IMR-90 (cell line): ENCODE data around the gene TTC39B. TPM values are rescaled to one million over a fixed set of nuclear protein-coding genes. Genes with fewer than 3 reads are reported as not detected.

Experiments used
- ATAC-seq: fragments of 200-7000 bp; cut with Tn5 transposase; 2 replicates; pipeline ENCODE4 v1.9.1; 2020; ENCODE audit warnings: low read depth, mild to moderate bottlenecking, moderate library complexity
- BruUV-seq: library from RNA; stranded (reverse); fragments of 400-500 nt; replicated peaks from 2 replicates; lab custom pipeline; 2021; lab: Mats Ljungman, UMichigan
- CTCF ChIA-PET: fragments of 300-600 bp; formaldehyde crosslinking; extraction: SDS; loops from one replicate; lab custom pipeline; 2021; ENCODE audit warnings: antibody characterized with exemption; lab: Yijun Ruan, JAX
- POLR2A ChIA-PET: fragments of 300-600 bp; sonication (Branson Sonifier 250); formaldehyde crosslinking; loops from one replicate; lab custom pipeline; 2022; ENCODE audit warnings: antibody characterized with exemption; ENCODE audit not compliant: unreplicated experiment; lab: Charles Lee
- DNase-seq: peaks from one replicate; pipeline ENCODE4 v3.0.0; 2013
- H2AFZ ChIP-seq: replicated peaks from 2 replicates; pipeline ENCODE3; 2013; ENCODE audit warnings: low read length, mild to moderate bottlenecking; ENCODE audit not compliant: poor library complexity
- H2AK5ac ChIP-seq: 2 replicates; pipeline ENCODE4 v1.6.1; 2013; ENCODE audit warnings: low read depth, low read length, inconsistent platforms
- H2AK9ac ChIP-seq: replicated peaks from 2 replicates; pipeline ENCODE3; 2013; ENCODE audit warnings: mild to moderate bottlenecking, low read depth, low read length, moderate library complexity; ENCODE audit not compliant: poor library complexity
- H2BK120ac ChIP-seq: 2 replicates; pipeline ENCODE4 v1.6.1; 2013; ENCODE audit warnings: low read depth, low read length, inconsistent platforms
- H2BK15ac ChIP-seq: 3 replicates; pipeline ENCODE4 v1.6.1; 2013; ENCODE audit warnings: low read depth, low read length, inconsistent platforms
- H2BK20ac ChIP-seq: 2 replicates; pipeline ENCODE4 v1.6.1; 2013; ENCODE audit warnings: low read depth, mild to moderate bottlenecking, inconsistent platforms, low read length, moderate library complexity
- H2BK5ac ChIP-seq: 2 replicates; pipeline ENCODE4 v1.6.1; 2013; ENCODE audit warnings: mild to moderate bottlenecking, low read depth, low read length, inconsistent platforms; ENCODE audit not compliant: poor library complexity, severe bottlenecking
- H3K14ac ChIP-seq: replicated peaks from 2 replicates; pipeline ENCODE4 v1.6.1; 2013; ENCODE audit warnings: low read depth, low read length, inconsistent platforms
- H3K18ac ChIP-seq: 2 replicates; pipeline ENCODE4 v1.6.1; 2013; ENCODE audit warnings: low read depth, low read length, control low read depth
- H3K23ac ChIP-seq: 2 replicates; pipeline ENCODE4 v1.6.1; 2013; ENCODE audit warnings: low read depth, low read length, inconsistent platforms
- H3K27ac ChIP-seq: 2 replicates; pipeline ENCODE4 v1.5.1; 2013; ENCODE audit warnings: mild to moderate bottlenecking, control low read depth, low read length; ENCODE audit not compliant: insufficient read depth
- H3K27me3 ChIP-seq: 2 replicates; pipeline ENCODE4 v1.6.1; 2013; ENCODE audit warnings: low read length; ENCODE audit not compliant: control insufficient read depth, insufficient read depth
- H3K36me3 ChIP-seq: 2 replicates; pipeline ENCODE4 v1.6.1; 2013; ENCODE audit warnings: low read length, mixed read lengths; ENCODE audit not compliant: control insufficient read depth, insufficient read depth
- H3K4ac ChIP-seq: 2 replicates; pipeline ENCODE4 v1.6.1; 2013; ENCODE audit warnings: low read depth, low read length, inconsistent platforms
- H3K4me1 ChIP-seq: 2 replicates; pipeline ENCODE4 v1.6.1; 2013; ENCODE audit warnings: low read length, mixed read lengths; ENCODE audit not compliant: control insufficient read depth, insufficient read depth
- H3K4me2 ChIP-seq: 2 replicates; pipeline ENCODE4 v1.6.1; 2013; ENCODE audit warnings: low read depth, mild to moderate bottlenecking, control low read depth, low read length, moderate library complexity
- H3K4me3 ChIP-seq: 2 replicates; pipeline ENCODE4 v1.5.1; 2013; ENCODE audit warnings: low read depth, mild to moderate bottlenecking, control low read depth, low read length, moderate library complexity; ENCODE audit not compliant: insufficient read depth
- H3K56ac ChIP-seq: 2 replicates; pipeline ENCODE4 v1.6.1; 2013; ENCODE audit warnings: low read length, inconsistent platforms; ENCODE audit not compliant: insufficient read depth; ENCODE audit errors: extremely low read depth
- H3K79me1 ChIP-seq, 2 experiments: 2 replicates each; pipeline ENCODE4 v1.6.1; 2013; ENCODE audit warnings: low read length in 2 of 2, inconsistent platforms in 1 of 2, low read depth in 1 of 2
- H3K9ac ChIP-seq: 2 replicates; pipeline ENCODE4 v1.6.1; 2013; ENCODE audit warnings: low read depth, low read length, control low read depth
- H3K9me1 ChIP-seq: 2 replicates; pipeline ENCODE4 v1.6.1; 2013; ENCODE audit warnings: low read length, inconsistent platforms; ENCODE audit not compliant: insufficient read depth
- H3K9me3 ChIP-seq: 2 replicates; pipeline ENCODE4 v1.6.1; 2013; ENCODE audit warnings: low read length; ENCODE audit not compliant: control insufficient read depth, insufficient read depth
- H4K20me1 ChIP-seq: 2 replicates; pipeline ENCODE4 v1.6.1; 2013; ENCODE audit warnings: low read length, inconsistent platforms; ENCODE audit not compliant: insufficient read depth
- H4K5ac ChIP-seq: 2 replicates; pipeline ENCODE4 v1.6.1; 2013; ENCODE audit warnings: mild to moderate bottlenecking, low read depth, low read length, control low read depth
- H4K8ac ChIP-seq, 2 experiments: 2 replicates each; pipeline ENCODE4 v1.6.1; 2013; ENCODE audit warnings: low read depth in 2 of 2, low read length in 2 of 2, control low read depth in 1 of 2, inconsistent platforms in 1 of 2
- H4K91ac ChIP-seq: 2 replicates; pipeline ENCODE4 v1.6.1; 2013; ENCODE audit warnings: low read depth, low read length, inconsistent platforms; ENCODE audit not compliant: insufficient read depth
- BHLHE40 ChIP-seq: fragments of 150-350 bp; IDR thresholded peaks from 2 replicates; pipeline ENCODE4 v1.6.1; 2016; ENCODE audit warnings: mild to moderate bottlenecking, low read depth, low read length
- MAZ ChIP-seq: IDR thresholded peaks from 2 replicates; pipeline ENCODE4 v1.6.1; 2012; ENCODE audit warnings: low read depth, mild to moderate bottlenecking, low read length, improper control_type of control experiment, moderate library complexity, borderline replicate concordance
- POLR2A ChIP-seq: IDR thresholded peaks from 2 replicates; pipeline ENCODE4 v1.6.1; 2012; ENCODE audit warnings: mild to moderate bottlenecking, low read depth, low read length
- RFX5 ChIP-seq: IDR thresholded peaks from 2 replicates; pipeline ENCODE4 v1.8.0; 2012; ENCODE audit warnings: low read depth, mild to moderate bottlenecking, low read length, moderate library complexity
- WGBS, 2 experiments: methylation state at CpG; one replicate each; pipeline versions ENCODE4 v1.1.5 to v1.1.7; 2013; ENCODE audit warnings: missing lambda C conversion rate in 2 of 2; ENCODE audit not compliant: insufficient read length in 1 of 2; ENCODE audit errors: extremely low coverage in 2 of 2; 5-methylcytosine and 5-hydroxymethylcytosine counted together
- dilution Hi-C: fragments of 300-500 bp; cut with HindIII; formaldehyde crosslinking; loops from one replicate; pipeline ENCODE4 v1.14.3; 2018; ENCODE audit warnings: low sequenced_read_pairs; ENCODE audit not compliant: unreplicated experiment
- in situ Hi-C: fragments of 300-500 bp; cut with MboI; formaldehyde crosslinking; loops from 3 replicates; pipeline ENCODE4 v1.14.3; 2019; ENCODE audit warnings: low sequenced_read_pairs, inconsistent platforms, mixed read lengths
- intact Hi-C: fragments of 100-400 bp; cut with micrococcal nuclease; formaldehyde crosslinking; loops from 2 replicates; pipeline ENCODE4 v1.10.0; 2022
- polyA plus RNA-seq, 3 experiments: library from polyadenylated mRNA; depleted of rRNA; stranded (reverse); fragments of >200 nt; gene quantifications; 2 replicates each; pipeline ENCODE4 v1.2.3, GENCODE V29; 2012; ENCODE audit warnings: low replicate concordance in 1 of 3
- total RNA-seq: library from RNA; depleted of rRNA; stranded (reverse); fragments of >200 nt; gene quantifications from 2 replicates; pipeline ENCODE4 v1.2.3, GENCODE V29; 2012

TTC39B gene
- total and polyA plus RNA-seq, 2 of the 4 experiments (the other 2 are of a cell fraction): 2.5 to 12.2 TPM

DNA sequence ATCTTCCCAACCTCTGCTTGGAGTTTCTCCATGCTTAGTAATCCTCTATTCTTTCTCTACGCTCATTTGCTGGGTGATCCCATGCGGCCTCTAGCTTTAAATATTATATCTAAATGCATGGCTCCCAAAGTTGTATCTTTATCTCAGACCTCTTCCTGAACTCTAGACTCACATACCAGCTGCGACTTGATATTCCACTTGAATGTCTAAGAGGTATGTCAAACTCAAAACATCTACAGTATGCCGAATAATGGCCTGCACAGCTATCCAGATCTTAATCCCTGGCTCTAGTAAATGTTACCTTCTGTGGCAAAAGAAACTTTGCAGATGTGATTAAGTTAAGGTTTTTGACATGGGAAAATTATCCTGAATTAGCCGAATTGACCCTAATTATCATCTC is 179.2 kb downstream of the TTC39B start:
- H4K5ac ChIP-seq: no peak overlapping the region
- ATAC-seq (no peak), DNase-seq (no peak)
- no peaks in the 10 kb centered on the region for H3K4me1 ChIP-seq
- H3K9me3 ChIP-seq: no peaks in the 10 kb centered on the region
- ChIA-PET POLR2A (no interaction called here), CTCF (no interaction called here)
- intact Hi-C loops (no loop called here), in situ Hi-C loops (loop anchor here (25.0 kb wide), 1 partner anchor 291 kb away; no protein-coding TSS in a partner anchor), dilution Hi-C loops (no loop called here)
- H3K27ac ChIP-seq: no peak overlapping the region
- WGBS, 2 experiments: no CpG with 5 or more reads among the region's 5 CpGs
- no peak overlapping the region for H3K14ac ChIP-seq
- H3K4ac ChIP-seq: no peak overlapping the region
- no peak overlapping the region for H2BK120ac ChIP-seq
- no peak overlapping the region for H3K56ac ChIP-seq
- peaks cover 4% of the 10 kb centered on the region for H3K27me3 ChIP-seq
- no peak overlapping the region for H2BK5ac ChIP-seq
- H3K36me3 ChIP-seq: no peaks in the 10 kb centered on the region
- no peaks in the 10 kb centered on the region for H3K9me1 ChIP-seq
- H2AFZ ChIP-seq: no peak overlapping the region
- no peak overlapping the region for H3K9ac ChIP-seq
- H4K20me1 ChIP-seq: no peaks in the 10 kb centered on the region
- H4K8ac ChIP-seq: no peak overlapping the region
- no peak overlapping the region for H2BK15ac ChIP-seq
- no peak overlapping the region for H4K91ac ChIP-seq
- H3K18ac ChIP-seq: no peak overlapping the region
- H2AK5ac ChIP-seq: no peak overlapping the region
- no peak overlapping the region for H2AK9ac ChIP-seq
- no peak overlapping the region for H3K4me2 ChIP-seq
- TF ChIP-seq MAZ (no peak), BHLHE40 (no peak), RFX5 (no peak), POLR2A (no peak)
- no peak overlapping the region for H3K4me3 ChIP-seq
- H2BK20ac ChIP-seq: no peak overlapping the region
- no peak overlapping the region for H3K23ac ChIP-seq
- no TSS peak for BruUV-seq
- H3K79me1 ChIP-seq: no peaks in the 10 kb centered on the region
